GM21619 (cell line): ENCODE data around the gene CCK.
"Not testable (repeated sequence)": the region's sequence is repeated elsewhere in the genome, so short reads cannot be mapped to it uniquely, and the experiment has no call there.

ENCODE experiments used
- ATAC-seq: cut with Tn5 transposase; IDR thresholded peaks from one replicate; pipeline ENCODE4 v1.9.1; 2021; ENCODE audit not compliant: unreplicated experiment

The CCK gene, protein sequence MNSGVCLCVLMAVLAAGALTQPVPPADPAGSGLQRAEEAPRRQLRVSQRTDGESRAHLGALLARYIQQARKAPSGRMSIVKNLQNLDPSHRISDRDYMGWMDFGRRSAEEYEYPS

GRCh38 chr3:42266085-42266484, at the start of gene CCK:
CCK (minus strand) TSS chr3:42266185; CDS start chr3:42263630, 2,555 bp downstream.
- no peak for ATAC-seq

DNA sequence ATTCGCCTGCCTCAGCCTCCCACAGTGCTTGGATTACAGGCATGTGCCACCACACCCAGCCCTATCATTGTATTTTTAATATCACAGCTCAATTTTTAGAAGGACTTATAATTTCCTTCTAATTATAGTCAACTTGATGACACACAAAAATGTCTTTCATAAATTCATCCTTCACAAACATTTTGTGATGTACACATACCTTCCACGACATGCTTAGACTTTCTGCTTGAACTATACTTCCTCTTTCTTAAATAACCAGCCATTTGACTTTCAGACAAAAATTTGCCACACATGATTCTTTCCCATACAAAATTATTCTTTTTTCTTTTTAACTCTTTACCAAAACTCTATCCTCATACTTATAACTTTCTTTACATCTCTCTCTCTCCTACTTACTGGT, 48.4 kb upstream of the CCK start:
- ATAC-seq = no peak

DNA sequence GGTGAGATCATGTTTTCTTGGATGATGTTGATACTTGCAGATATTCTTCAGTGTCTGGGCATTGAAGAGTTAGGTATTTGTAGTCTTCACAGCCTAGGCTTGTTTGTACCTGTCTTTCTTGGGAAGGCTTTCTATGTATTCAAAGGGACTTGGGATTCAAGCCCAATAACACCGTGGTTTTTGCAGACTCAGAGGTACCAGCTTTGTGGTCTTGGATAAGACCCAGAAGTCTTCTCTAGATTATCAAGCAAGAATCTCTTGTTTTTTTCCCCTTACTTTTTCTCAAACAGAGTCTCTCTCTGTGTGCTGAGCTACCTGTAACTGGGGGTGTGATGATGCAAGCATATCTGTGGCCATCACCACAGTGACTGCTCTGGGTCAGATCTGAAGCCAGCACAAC, 42.7 kb upstream of the CCK start:
- ATAC-seq = no peak

GRCh38 chr3:42306499-42306898, 40.5 kb upstream of the CCK start:
- ATAC-seq = no peak

GRCh38 chr3:42302924-42303634, 37.1 kb upstream of the CCK start:
- ATAC-seq = peak; percentile 71

DNA sequence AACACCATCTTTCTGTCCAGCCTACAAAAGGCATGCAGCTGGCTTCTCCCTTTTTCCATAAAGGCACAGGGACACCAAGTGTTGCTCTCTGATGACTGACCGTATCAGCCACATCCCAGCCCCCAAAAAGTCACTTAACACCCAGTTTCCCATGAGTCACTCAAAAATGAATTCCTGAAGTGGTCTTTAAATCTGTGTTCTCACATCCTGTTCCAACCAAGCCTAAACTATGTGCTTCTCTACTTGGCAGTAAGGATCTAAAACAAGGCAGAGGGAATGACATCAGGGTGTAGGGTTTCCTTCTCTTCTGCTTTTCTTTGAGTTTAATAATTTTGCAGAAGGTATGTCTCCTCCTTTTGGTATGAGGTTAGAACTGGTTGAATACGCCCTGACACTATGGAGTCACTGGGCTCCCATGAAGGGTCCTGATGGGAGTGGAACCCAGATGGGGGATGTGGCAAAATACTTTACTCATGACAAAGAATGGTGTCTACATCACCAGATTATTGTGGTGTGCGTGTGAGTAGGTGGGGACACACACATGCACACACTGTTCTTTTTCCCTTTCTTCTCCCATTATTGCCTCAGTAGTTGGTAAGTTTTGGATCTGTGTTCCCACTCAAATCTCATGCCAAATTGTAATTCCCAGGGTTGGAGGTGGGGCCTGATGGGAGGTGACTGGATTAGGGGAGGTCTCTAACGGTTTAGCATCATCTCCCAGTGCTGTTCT, 35.6 kb upstream of the CCK start:
- ATAC-seq = no peak

- ATAC-seq = no peak
Observed at GRCh38 chr3:42300778-42301177, 34.8 kb upstream of the CCK start.

DNA sequence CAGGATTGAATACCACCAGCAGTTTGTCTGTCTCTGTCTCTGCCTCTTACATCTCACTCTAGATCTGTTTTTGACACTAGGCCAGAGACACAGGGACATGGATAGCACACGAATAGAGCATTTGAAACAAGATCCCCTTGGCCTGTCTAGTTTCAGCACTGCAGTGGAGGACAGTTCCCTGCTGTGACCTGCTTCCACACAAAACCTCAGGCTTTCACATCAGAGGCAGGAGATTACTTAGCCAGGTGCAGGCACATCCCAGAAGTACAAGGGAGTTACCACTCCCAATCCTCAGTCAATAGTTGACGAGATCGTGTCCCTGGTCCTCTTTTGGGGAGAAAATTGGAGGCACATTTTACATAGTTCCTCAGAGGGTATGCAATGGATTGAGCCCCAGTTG, 34.0 kb upstream of the CCK start:
- ATAC-seq = no peak

DNA sequence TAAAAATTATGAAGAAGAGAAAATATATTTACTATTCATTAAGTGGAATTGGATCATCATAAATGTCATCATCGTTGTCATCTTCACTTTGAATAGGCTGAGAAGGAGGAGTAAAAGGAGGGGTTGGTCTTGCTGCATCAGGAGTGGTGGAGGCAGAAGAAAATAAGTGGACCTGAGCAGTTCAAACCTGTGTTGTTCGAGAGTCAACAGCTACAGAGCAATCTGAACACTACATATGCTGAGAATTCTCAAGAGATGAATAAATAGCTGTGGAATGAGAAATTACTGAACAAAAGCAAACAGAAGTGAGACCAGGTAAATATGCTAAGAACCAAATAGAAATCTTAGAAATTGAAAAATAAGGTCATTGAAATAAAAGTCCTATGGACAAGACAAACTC, 32.3 kb upstream of the CCK start:
- no peak for ATAC-seq

DNA sequence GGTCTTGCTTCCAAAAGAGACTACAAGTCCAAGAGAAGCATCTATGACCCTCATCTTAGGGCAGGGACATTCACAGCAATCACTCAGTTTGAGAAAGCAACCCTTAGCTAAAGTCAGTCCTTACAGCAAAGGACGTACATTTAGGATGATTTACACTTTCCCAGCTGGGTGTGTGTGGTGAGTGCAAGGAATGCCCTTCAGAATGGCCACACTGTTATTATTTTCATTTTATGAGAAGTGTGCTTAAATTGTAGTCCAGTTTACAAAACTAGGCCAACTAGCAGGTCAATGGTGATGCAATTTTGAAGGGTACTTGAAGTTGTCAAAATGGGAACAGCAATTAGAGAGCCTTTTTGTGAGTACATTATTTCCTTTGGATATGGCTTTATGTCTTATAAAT, 26.0 kb upstream of the CCK start:
- no peak for ATAC-seq

DNA sequence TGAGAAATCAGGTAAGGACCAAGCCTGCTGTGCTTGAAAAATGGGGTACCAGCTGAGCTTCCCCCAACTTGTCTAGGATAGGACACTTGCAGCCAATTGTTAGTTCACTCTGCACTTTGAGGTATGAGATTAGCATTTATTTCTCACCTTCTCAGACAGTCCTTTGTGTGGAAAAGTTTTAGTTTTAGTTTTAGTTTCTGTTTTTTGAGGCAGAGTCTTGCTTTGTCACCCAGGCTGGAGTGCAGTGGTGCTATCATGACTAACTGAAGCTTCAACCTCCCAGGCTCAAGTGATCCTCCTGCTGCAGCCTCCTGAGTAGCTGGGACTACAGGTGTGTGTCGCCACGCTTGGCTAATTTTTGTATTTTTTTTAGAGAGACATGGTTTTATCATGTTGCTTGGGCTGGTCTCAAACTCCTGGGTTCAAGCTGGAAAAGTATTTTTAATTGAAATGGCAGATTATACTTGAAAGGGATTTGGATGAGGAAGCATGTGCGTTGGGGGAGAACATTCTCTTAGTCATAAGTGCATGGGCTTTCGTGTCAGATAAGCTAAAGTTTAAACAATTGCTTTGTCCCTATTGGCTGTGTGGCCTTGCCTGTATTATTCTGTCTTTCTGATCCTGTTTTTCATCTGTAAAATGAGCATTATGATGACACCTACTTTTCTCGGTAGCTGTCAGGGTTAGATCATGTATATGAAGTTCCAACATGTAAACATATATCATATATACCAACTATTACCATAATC, 25.2 kb upstream of the CCK start:
- ATAC-seq = no peak

- ATAC-seq = no peak
Observed at GRCh38 chr3:42289026-42289425, 23.0 kb upstream of the CCK start.

GRCh38 chr3:42288385-42288784, 22.4 kb upstream of the CCK start:
- no peak for ATAC-seq

DNA sequence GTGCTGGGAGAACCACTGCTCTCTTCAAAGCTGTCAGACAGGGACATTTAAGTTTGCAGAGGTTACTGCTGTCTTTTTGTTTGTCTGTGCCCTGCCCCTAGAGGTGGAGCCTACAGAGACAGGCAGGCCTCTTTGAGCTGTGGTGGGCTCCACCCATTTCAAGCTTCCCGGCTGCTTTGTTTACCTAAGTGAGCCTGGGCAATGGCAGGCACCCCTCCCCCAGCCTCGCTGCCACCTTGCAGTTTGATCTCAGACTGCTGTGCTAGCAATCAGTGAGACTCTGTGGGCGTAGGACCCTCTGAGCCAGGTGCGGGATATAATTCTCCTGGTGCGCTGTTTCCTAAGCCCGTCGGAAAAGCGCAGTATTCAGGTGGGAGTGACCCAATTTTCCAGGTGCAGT, 21.4 kb upstream of the CCK start:
- ATAC-seq = not testable (repeated sequence)

DNA sequence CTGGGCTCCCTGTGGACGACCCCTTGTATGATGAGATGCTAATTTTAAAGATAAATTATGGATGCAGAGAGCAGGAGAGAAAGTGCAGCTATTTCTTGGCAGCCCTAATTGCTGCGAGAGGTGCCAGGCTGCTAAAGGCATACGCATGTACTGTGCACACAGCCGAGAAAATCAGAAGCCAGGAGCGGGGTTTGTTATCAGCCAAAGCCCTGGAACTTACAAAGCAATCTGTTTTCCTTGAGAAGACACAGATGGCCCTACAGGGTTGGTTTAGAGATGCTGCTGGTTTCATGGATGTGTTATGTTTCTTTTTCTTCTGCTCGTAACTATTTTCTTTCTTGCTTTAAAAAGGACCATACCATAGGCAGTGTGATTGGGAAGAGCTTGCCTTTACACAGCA, 11.7 kb upstream of the CCK start:
- no peak for ATAC-seq

- ATAC-seq = peak; percentile 96
Observed at GRCh38 chr3:42276141-42277132, 10.5 kb upstream of the CCK start.

DNA sequence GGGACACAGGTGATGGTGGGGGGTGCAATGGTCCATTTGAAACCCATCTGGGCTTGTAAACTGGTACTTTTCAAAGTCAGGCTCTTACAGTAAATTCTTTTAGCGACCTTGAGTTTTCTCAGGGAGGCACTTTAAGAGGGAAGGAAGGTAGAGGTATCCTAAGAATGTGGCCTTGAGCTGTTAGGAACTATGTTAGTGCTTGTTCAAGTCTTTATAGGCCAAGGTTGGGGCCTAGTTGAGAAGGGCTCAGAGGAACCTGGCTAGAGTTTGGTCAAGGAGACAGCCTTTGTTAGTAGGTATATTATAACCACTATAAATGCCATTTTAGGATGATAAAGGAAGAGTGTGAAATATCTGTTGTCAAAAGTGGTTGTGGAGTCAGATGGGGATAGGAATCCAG, 9.2 kb upstream of the CCK start:
- no peak for ATAC-seq

DNA sequence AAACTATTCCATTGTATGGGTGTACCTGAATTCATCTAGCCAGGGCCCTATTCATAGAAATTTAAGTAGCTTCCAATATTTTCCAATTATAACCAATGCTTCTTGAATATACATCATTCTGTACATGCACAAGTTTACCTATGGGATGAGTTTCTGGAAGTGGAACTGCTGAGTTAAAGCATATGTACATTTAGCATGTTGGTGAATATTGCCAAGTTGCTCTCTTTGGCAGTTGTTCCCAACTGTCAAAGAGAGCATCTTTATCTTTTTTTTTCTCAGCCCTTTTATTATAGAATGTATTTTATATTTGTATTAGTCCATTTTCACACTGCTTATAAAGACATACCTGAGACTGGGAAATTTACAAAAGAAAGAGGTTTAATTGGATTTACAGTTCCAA, 8.3 kb upstream of the CCK start:
- ATAC-seq = no peak

DNA sequence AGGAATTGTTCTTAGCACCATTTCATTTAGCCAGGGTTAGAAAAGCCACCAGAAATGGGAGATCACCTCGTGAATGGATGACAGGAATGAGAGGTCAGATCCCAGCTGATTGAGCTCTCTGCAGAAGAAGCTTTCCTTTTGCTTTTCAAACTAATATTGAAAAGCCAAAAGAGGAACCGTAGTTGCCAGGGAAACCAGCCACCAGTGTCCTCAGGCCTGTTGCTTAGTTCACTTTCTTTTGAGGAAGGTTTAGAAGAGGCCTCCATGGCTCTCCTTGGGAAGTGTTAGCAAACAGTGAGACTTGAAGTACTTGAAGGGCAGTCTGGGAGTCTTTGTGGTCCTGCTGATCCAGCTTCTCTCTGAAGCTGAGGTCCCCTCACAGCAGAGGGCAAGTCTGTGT, 7.4 kb upstream of the CCK start:
- ATAC-seq = no peak

GRCh38 chr3:42271786-42272185, 5.8 kb upstream of the CCK start:
- no peak for ATAC-seq

DNA sequence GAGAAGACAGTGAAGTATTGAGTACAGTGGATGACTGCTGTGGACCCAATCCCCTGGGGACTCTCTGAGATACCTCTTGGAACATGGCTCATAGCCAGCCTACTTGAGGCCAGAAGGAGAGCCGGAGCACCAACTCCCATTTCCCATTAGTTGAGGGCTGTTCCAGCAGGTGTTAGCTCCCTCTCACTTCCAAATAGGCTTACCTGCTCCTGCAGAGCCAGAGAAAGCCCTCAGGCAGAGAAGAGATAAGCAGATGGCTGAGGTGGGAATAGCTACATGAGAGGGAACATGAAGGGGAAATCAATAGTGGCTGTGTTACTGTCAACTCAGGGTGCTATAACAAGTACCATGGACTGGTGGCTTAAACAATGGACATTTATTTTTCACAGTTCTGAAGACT, 4.6 kb upstream of the CCK start:
- no peak for ATAC-seq
